HG03064 (cell line): ENCODE results near the gene XRN2.
"Not testable (repeated sequence)": the region's sequence is repeated elsewhere in the genome, so short reads cannot be mapped to it uniquely, and the experiment has no call there.

Source experiments
- ATAC-seq: cut with Tn5 transposase; IDR thresholded peaks from one replicate; pipeline ENCODE4 v1.9.1; 2021; ENCODE audit warnings: low read depth; ENCODE audit not compliant: unreplicated experiment

The XRN2 gene

GRCh38 chr20:21342656-21343345 lies 39.7 kb downstream of the XRN2 start:
- ATAC-seq: no peak

GRCh38 chr20:21344206-21344900 lies 41.2 kb downstream of the XRN2 start:
- no peak for ATAC-seq

- no peak for ATAC-seq
These were observed 41.8 kb downstream of the XRN2 start for GRCh38 chr20:21344961-21345360.

- no peak for ATAC-seq
These were observed 49.6 kb downstream of the XRN2 start for GRCh38 chr20:21352703-21353102.

GRCh38 chr20:21353236-21353635 lies 50.1 kb downstream of the XRN2 start:
- no peak for ATAC-seq

GRCh38 chr20:21355981-21356380 lies 52.9 kb downstream of the XRN2 start:
- ATAC-seq: no peak

- ATAC-seq: no peak
These were observed 53.3 kb downstream of the XRN2 start for GRCh38 chr20:21356386-21356785.

- no peak for ATAC-seq
These were observed 54.7 kb downstream of the XRN2 start for GRCh38 chr20:21357844-21358243.

GRCh38 chr20:21358737-21359136 lies 55.6 kb downstream of the XRN2 start:
- ATAC-seq: no peak

- ATAC-seq: no peak
These were observed 57.6 kb downstream of the XRN2 start for GRCh38 chr20:21360705-21361104.

GRCh38 chr20:21361266-21361665 lies 58.1 kb downstream of the XRN2 start:
- no peak for ATAC-seq

- no peak for ATAC-seq
These were observed 61.3 kb downstream of the XRN2 start for GRCh38 chr20:21364413-21364812.

- ATAC-seq: no peak
These were observed 62.6 kb downstream of the XRN2 start for GRCh38 chr20:21365771-21366170.

- not testable (repeated sequence) for ATAC-seq
These were observed 63.1 kb downstream of the XRN2 start for GRCh38 chr20:21366273-21366672.

- ATAC-seq: no peak
These were observed 65.7 kb downstream of the XRN2 start for GRCh38 chr20:21368791-21369190.

GRCh38 chr20:21371193-21371592 lies 68.1 kb downstream of the XRN2 start:
- ATAC-seq: no peak

GRCh38 chr20:21372016-21372415 lies 68.9 kb downstream of the XRN2 start:
- no peak for ATAC-seq

- ATAC-seq: no peak
These were observed 70.3 kb downstream of the XRN2 start for GRCh38 chr20:21373436-21373835.

- no peak for ATAC-seq
These were observed 73.5 kb downstream of the XRN2 start for GRCh38 chr20:21376626-21377025.

- no peak for ATAC-seq
These were observed 74.6 kb downstream of the XRN2 start for GRCh38 chr20:21377701-21378100.

GRCh38 chr20:21378259-21378658 lies 75.1 kb downstream of the XRN2 start:
- no peak for ATAC-seq

GRCh38 chr20:21380711-21381110 lies 77.6 kb downstream of the XRN2 start:
- ATAC-seq: no peak
